ENCODE results near the gene SLC2A1. TPM values are rescaled to one million over a fixed set of nuclear protein-coding genes. Genes with fewer than 3 reads are reported as not detected.

SLC2A1 gene
- total RNA-seq, 2 experiments from 2014 or later, result 158 to 162 TPM

- ATAC-seq (no peak), DNase-seq (no peak)
- intact Hi-C loops (cut with micrococcal nuclease), result no loop called here
- ChIA-PET POLR2A (interaction anchor here (1.0 kb wide), 1 partner anchor 22 kb away, joined by 3 read pairs; no protein-coding TSS in a partner anchor), CTCF (no interaction called here)
- no peak for TF ChIP-seq CTCF (IDR thresholded peaks at IDR 0.05)
- Mint-ChIP-seq H3K4me1 (ENCODE audit: low read depth) (no peaks in the 10 kb centered on the region), H3K27ac (no peak overlapping the region), H3K36me3 (ENCODE audit: low read depth) (no peaks in the 10 kb centered on the region), H3K9me3 (no peaks in the 10 kb centered on the region), H3K27me3 (no peaks in the 10 kb centered on the region), H3K4me3 (no peak overlapping the region)
Observed at GRCh38 chr1:42978317-42979035, 19.8 kb upstream of the SLC2A1 start.

- intact Hi-C loops (cut with micrococcal nuclease), result no loop called here
- CTCF ChIA-PET, result interaction anchor here (1.2 kb wide), 1 partner anchor 55 kb away, joined by 3 read pairs; no protein-coding TSS in a partner anchor
Observed at GRCh38 chr1:42977653-42978052, 19.0 kb upstream of the SLC2A1 start.

GRCh38 chr1:42975561-42976225 is 17.0 kb upstream of the SLC2A1 start:
- TF ChIP-seq CTCF (IDR thresholded peaks at IDR 0.05), result no peak
- Mint-ChIP-seq H3K27ac (no peak overlapping the region), H3K4me1 (ENCODE audit: low read depth) (no peaks in the 10 kb centered on the region), H3K36me3 (ENCODE audit: low read depth) (no peaks in the 10 kb centered on the region), H3K27me3 (no peaks in the 10 kb centered on the region), H3K4me3 (no peak overlapping the region), H3K9me3 (no peaks in the 10 kb centered on the region)
- intact Hi-C loops (cut with micrococcal nuclease), result no loop called here
- DNase-seq (no peak), ATAC-seq (no peak)
- ChIA-PET POLR2A (interaction anchor here (1.0 kb wide), 1 partner anchor 28 kb away, joined by 3 read pairs; no protein-coding TSS in a partner anchor), CTCF (interaction anchor here (0.9 to 1.5 kb wide), 3 partner anchors 53 to 98 kb away, joined by 3 to 5 read pairs (median 5); no protein-coding TSS in a partner anchor)

More at GRCh38 chr1:42977653-42978052, 19.0 kb upstream of the SLC2A1 start:
- no peak for TF ChIP-seq CTCF (IDR thresholded peaks at IDR 0.05)
- Mint-ChIP-seq H3K27me3 (no peaks in the 10 kb centered on the region), H3K9me3 (no peaks in the 10 kb centered on the region), H3K4me1 (ENCODE audit: low read depth) (no peaks in the 10 kb centered on the region), H3K27ac (no peak overlapping the region), H3K36me3 (ENCODE audit: low read depth) (no peaks in the 10 kb centered on the region), H3K4me3 (no peak overlapping the region)
- POLR2A ChIA-PET, result interaction anchor here (0.6 to 1.0 kb wide), 2 partner anchors 21 to 318 kb away, joined by 3 read pairs; no protein-coding TSS in a partner anchor
- no peak for DNase-seq
- no peak for ATAC-seq

GRCh38 chr1:42974767-42975437 is 16.2 kb upstream of the SLC2A1 start:
- CTCF ChIA-PET, result interaction anchor here (0.9 to 1.5 kb wide), 3 partner anchors 52 to 99 kb away, joined by 3 to 5 read pairs (median 5); no protein-coding TSS in a partner anchor
- Mint-ChIP-seq H3K36me3 (ENCODE audit: low read depth) (no peaks in the 10 kb centered on the region), H3K27ac (no peak overlapping the region), H3K9me3 (no peaks in the 10 kb centered on the region), H3K4me1 (ENCODE audit: low read depth) (no peaks in the 10 kb centered on the region), H3K27me3 (no peaks in the 10 kb centered on the region), H3K4me3 (no peak overlapping the region)
- no peak for TF ChIP-seq CTCF (IDR thresholded peaks at IDR 0.05)
- intact Hi-C loops (cut with micrococcal nuclease), result no loop called here
- ATAC-seq (no peak), DNase-seq (no peak)
- POLR2A ChIA-PET, result interaction anchor here (0.6 to 1.3 kb wide), 4 partner anchors 8 to 39 kb away, joined by 3 to 4 read pairs (median 3); no protein-coding TSS in a partner anchor

Measured in activated CD8-positive, alpha-beta T cell treated with anti-CD3 and anti-CD28 coated beads for 36 hours (primary cell).